Activated naive CD8-positive, alpha-beta T cell treated with anti-CD3 and anti-CD28 coated beads, Interleukin-2, amount 50 U/mL, for 24 hours (primary cell): ENCODE results near the gene SHTN1.

Experiments
- ATAC-seq: fragments of 150-1000 bp; cut with Tn5 transposase; one replicate; pipeline ENCODE4 v1.10.0; 2021
- DNase-seq: peaks from one replicate; pipeline ENCODE4 v3.0.0; 2021
- H3K27ac Mint-ChIP-seq: one replicate; pipeline ENCODE4 v1.8.0; 2021; ENCODE audit warnings: mild to moderate bottlenecking, mixed read lengths
- H3K27me3 Mint-ChIP-seq: one replicate; pipeline ENCODE4 v1.8.0; 2021; ENCODE audit warnings: mixed read lengths
- H3K36me3 Mint-ChIP-seq: one replicate; pipeline ENCODE4 v1.8.0; 2021; ENCODE audit warnings: low read depth, mixed read lengths
- H3K4me1 Mint-ChIP-seq: one replicate; pipeline ENCODE4 v1.8.0; 2021; ENCODE audit warnings: mixed read lengths
- H3K4me3 Mint-ChIP-seq: one replicate; pipeline ENCODE4 v1.8.0; 2021; ENCODE audit warnings: mild to moderate bottlenecking, moderate library complexity, mixed read lengths
- H3K9me3 Mint-ChIP-seq: one replicate; pipeline ENCODE4 v1.8.0; 2021; ENCODE audit warnings: mixed read lengths

The SHTN1 gene

DNA sequence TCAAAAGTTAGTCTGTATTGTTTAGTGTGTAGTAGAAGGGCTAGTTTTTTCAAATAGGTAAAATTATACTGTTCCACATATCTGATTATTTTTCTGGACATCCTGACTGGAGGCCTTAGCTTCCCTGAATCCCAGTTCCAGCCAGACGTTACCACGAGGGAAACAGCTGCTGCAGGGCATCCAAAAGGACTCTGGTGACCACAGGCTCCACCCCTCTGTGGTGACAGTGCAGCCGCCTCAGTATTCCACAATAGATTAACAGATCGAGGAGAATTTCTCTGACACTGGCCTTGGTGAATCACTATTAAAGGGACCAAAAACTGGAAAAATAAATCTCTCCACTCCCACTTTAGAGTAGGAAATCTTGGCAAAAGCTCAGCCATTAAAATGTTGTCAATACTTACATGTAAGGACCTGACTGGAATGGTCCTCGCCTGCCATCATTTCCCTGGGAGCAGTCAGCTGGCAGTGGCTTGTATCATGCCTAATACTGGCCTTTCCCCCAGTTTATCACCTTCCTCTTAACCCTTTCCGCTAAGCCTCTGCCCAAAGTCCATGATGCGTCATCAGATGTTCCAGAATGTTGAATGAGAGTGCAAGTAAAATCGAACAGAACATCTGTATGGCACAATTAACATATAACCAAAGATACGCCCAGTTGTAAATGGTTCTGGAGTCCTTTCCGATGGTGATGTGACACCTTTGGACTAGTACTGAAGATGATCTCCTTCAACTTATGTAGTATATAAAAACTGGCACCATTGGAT is 124.1 kb downstream of the SHTN1 start:
- Mint-ChIP-seq H3K27me3 (peaks cover 11% of the 10 kb centered on the region), H3K4me1 (no peaks in the 10 kb centered on the region), H3K4me3 (no peak overlapping the region), H3K36me3 (no peaks in the 10 kb centered on the region), H3K9me3 (no peaks in the 10 kb centered on the region), H3K27ac (no peak overlapping the region)
- DNase-seq (no peak), ATAC-seq (no peak)

DNA sequence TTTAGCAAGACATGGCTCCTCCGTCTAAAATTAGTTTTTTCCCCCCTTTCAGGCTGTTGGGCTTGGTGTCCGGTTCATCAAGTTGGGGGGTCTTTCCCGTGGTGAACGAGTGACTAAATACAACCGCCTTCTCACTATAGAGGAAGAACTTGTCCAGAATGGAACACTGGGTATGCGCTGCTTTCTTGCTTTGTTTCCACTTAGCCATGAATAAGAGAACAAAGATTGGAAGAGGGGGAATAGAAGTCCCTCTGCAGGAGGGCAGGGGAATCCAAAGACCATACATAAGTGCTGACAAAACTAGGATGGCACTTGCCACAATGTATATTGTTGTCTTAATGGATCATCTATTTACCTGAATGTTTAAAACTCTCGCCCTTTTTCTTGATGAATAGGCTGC is 125.2 kb downstream of the SHTN1 start:
- peaks cover 11% of the 10 kb centered on the region for H3K27me3 Mint-ChIP-seq
- ATAC-seq = no peak
- H3K36me3 Mint-ChIP-seq = no peaks in the 10 kb centered on the region

DNA sequence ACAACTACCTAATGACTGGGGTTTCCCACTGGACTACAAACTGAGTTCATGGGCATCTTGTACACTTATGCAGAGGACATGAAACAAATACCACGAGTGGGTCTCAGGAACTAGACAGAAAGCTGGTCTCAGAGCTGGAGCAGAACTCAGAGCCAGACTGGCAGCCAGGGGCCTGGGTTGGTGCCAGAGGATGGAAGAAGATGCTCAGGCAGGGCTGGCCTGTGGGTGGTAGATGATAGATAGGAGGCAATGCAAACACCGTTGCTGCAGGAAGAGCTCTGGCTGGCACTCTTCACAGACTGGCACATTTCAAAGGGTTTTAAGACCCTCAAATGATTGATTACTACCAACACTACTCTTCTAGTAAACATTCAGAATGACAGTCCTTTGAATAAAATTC is 126.9 kb downstream of the SHTN1 start:
- ATAC-seq = no peak
- Mint-ChIP-seq H3K4me3 (no peak overlapping the region), H3K4me1 (no peaks in the 10 kb centered on the region), H3K9me3 (no peaks in the 10 kb centered on the region), H3K27me3 (peaks cover 11% of the 10 kb centered on the region), H3K36me3 (no peaks in the 10 kb centered on the region), H3K27ac (no peak overlapping the region)
- no peak for DNase-seq

More for the DNA sequence above, 125.2 kb downstream of the SHTN1 start:
- no peak for DNase-seq
- H3K4me1 Mint-ChIP-seq = no peaks in the 10 kb centered on the region
- no peak overlapping the region for H3K27ac Mint-ChIP-seq
- H3K4me3 Mint-ChIP-seq = no peak overlapping the region
- no peaks in the 10 kb centered on the region for H3K9me3 Mint-ChIP-seq

DNA sequence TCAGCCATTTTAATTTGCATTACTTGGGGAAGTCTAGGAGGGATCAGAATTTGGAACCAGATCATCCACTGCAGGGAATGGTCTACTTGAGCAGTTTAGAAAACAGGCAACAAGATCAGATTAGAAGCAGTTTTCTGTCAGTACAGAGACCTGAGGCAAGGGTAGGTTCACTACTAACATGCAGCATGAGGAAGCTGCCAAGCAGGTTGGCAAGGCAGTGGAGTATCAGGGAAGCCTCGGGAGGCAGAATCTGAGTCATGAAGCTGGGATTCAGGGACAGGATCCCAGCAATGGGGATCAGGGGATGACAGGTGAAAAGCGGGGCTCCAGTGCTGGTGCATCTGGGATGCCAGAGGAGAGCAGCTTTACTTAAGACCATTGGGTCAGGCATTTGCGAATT is 127.6 kb downstream of the SHTN1 start:
- H3K4me1 Mint-ChIP-seq = no peaks in the 10 kb centered on the region
- H3K27me3 Mint-ChIP-seq = peaks cover 10% of the 10 kb centered on the region
- no peak overlapping the region for H3K4me3 Mint-ChIP-seq
- no peak overlapping the region for H3K27ac Mint-ChIP-seq
- no peaks in the 10 kb centered on the region for H3K36me3 Mint-ChIP-seq
- ATAC-seq = no peak
- no peak for DNase-seq
- H3K9me3 Mint-ChIP-seq = peaks cover 2% of the 10 kb centered on the region

DNA sequence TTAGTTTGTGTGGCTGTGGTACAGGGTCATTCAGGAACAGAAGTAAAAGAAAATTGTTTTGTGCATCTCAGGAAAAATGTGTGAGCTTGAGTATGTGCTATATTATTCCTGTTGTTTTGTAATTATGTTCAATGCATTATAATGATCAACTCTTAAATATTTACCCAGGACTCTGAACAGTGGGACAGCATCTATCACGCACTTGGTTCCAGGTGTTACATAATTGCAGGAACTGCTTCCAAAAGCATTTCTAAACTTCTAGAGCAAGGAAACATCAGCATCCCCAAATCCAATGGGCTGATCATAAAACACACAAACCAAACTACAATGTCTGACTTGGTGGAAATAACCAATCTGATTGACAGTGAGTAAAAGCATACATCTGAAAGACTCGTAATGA is 129.1 kb downstream of the SHTN1 start:
- Mint-ChIP-seq H3K27me3 (peaks cover 8% of the 10 kb centered on the region), H3K4me1 (no peaks in the 10 kb centered on the region), H3K27ac (no peak overlapping the region), H3K36me3 (no peaks in the 10 kb centered on the region), H3K9me3 (peaks cover 6% of the 10 kb centered on the region), H3K4me3 (no peak overlapping the region)
- ATAC-seq = no peak
- no peak for DNase-seq

DNA sequence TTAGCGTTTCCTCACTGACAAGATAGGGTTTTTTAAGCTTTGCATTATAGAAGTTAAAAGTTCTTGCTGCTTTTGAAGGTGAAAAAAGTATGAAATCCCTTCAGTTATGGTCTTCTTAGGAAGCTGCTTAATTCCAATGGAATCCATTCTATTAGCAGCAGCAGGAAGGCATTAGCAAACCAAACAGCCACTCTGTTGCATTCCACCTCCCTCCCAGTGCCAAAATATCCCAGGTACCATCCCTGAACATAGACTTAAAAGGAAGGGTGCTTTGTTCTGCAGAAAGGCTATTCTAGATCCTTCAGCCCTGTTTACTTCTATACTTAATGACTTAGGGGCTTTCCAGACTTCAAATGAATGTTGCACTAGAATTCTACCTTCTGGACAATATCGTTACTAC is 131.9 kb downstream of the SHTN1 start:
- Mint-ChIP-seq H3K27me3 (peaks cover 5% of the 10 kb centered on the region), H3K27ac (no peak overlapping the region), H3K4me3 (no peak overlapping the region), H3K9me3 (peaks cover 6% of the 10 kb centered on the region), H3K4me1 (no peaks in the 10 kb centered on the region), H3K36me3 (no peaks in the 10 kb centered on the region)
- DNase-seq (no peak), ATAC-seq (no peak)

DNA sequence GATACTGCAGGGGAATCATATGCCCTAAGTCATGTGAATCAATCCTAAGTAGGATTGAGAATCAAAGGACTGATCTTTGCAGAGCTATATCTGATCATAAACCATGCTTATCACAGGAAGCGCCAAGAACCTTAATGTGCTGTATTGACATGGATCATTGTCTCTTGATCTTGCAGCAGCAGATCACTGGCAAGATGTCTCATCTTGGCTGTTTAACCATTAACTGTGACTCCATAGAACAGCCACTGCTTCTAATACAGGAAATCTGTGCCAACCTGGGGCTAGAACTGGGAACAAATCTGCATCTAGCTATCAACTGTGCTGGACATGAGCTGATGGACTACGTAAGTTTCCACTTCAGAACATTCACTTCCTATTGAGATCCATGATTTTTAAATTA is 134.0 kb downstream of the SHTN1 start:
- Mint-ChIP-seq H3K4me1 (no peaks in the 10 kb centered on the region), H3K4me3 (no peak overlapping the region), H3K27me3 (peaks cover 5% of the 10 kb centered on the region), H3K9me3 (peaks cover 6% of the 10 kb centered on the region), H3K36me3 (no peaks in the 10 kb centered on the region), H3K27ac (no peak overlapping the region)
- no peak for ATAC-seq
- no peak for DNase-seq

DNA sequence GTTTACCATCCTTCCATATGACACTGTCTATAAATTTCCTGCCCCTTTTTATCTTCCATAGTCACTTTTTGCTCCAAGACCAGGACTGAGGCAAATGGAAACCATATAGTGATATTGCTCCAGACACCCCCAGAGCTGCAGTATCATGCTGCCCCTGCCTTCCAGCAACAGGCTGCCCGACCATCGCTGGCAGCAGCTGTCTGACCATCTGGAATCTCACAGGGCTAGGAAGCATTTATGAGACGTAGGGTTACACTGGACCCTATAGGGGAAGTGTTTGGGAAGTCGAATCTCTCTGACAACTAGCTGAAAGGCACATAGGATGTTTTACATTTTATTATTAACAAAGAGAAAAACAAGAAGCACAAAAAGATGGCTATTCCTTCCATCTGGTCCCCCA is 136.3 kb downstream of the SHTN1 start:
- H3K27ac Mint-ChIP-seq = no peak overlapping the region
- H3K27me3 Mint-ChIP-seq = peaks cover 5% of the 10 kb centered on the region
- H3K36me3 Mint-ChIP-seq = no peaks in the 10 kb centered on the region
- no peak for DNase-seq
- H3K4me3 Mint-ChIP-seq = no peak overlapping the region
- H3K9me3 Mint-ChIP-seq = peaks cover 6% of the 10 kb centered on the region
- ATAC-seq = no peak
- H3K4me1 Mint-ChIP-seq = no peaks in the 10 kb centered on the region

DNA sequence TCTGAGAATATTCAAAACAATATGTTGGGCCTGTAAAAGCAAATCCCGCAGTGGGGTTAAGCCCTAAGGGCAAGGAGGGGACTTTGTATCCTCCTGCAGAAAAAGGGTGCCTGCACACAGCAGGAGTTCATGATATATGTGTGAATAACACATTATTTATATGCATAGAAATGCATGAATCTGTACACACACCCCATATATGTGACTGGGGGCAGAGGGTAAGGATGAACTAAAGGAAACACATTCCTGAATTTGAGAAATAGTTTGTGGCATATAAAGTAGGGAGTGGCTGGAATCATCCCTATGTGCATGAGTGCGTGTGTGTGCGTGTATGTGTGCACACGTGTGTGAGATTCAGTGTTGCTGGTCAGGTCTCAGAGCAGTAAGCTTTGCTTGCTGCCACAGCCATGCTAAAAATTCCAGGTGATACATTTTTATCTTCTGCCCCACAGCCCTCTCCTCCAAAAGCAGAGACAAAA is 136.8 kb downstream of the SHTN1 start:
- Mint-ChIP-seq H3K9me3 (peaks cover 6% of the 10 kb centered on the region), H3K4me1 (no peaks in the 10 kb centered on the region), H3K27ac (no peak overlapping the region), H3K4me3 (no peak overlapping the region), H3K36me3 (no peaks in the 10 kb centered on the region), H3K27me3 (peaks cover 5% of the 10 kb centered on the region)
- DNase-seq (no peak), ATAC-seq (no peak)

DNA sequence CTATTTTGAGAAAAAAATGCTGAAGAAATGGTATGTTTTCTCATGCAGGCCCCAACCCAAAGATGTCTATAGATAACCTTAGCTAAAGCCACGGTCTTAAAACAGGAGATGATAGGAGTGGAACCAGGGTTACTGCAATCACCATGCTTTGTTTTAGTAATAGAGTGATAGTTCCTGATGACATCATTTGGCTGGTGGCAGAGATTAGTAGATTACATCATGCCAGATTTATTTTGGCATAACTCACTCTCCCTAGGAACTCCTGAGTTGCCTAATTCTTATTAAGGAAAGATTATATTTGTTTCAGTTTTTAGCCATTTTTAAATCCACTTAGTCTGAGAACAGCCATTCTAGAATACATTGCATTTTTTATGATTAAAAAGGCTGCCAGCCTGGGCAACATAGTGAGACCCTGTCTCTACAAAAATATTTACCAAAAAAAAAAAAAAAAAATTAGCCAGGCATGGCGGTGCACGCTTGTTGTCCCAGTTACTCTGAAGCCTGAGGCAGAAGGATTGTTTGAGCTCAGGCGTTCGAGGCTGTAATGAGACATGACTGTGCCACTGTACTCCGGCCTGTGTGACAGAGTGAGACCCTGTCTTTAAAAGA is 137.9 kb downstream of the SHTN1 start:
- no peak overlapping the region for H3K4me3 Mint-ChIP-seq

DNA sequence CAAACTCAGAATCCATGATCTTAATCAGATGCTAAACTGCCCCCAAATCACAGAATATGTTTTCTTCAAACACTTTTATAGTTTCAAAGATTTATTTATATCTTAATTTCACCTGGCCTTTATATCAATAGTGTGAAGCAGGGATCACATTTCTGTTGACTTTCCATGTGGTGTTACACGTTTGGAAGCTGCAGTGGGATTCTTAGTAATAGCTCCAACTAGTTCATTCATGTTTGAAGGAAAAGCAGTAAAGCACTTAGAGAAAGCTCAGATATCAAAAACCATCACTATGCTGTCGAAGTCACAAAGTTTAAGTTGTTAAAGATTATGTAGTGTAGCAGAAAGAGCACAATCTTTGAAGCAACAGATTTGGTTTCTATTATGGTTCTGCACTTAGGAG is 138.9 kb downstream of the SHTN1 start:
- Mint-ChIP-seq H3K9me3 (no peaks in the 10 kb centered on the region), H3K36me3 (no peaks in the 10 kb centered on the region), H3K4me3 (no peak overlapping the region), H3K27ac (no peak overlapping the region), H3K4me1 (no peaks in the 10 kb centered on the region), H3K27me3 (no peaks in the 10 kb centered on the region)
- ATAC-seq (no peak), DNase-seq (no peak)

More for the DNA sequence above, 137.9 kb downstream of the SHTN1 start:
- Mint-ChIP-seq H3K4me1 (no peaks in the 10 kb centered on the region), H3K27ac (no peak overlapping the region), H3K9me3 (peaks cover under 1% of the 10 kb centered on the region), H3K36me3 (no peaks in the 10 kb centered on the region), H3K27me3 (peaks cover 1% of the 10 kb centered on the region)
- ATAC-seq (no peak), DNase-seq (no peak)

DNA sequence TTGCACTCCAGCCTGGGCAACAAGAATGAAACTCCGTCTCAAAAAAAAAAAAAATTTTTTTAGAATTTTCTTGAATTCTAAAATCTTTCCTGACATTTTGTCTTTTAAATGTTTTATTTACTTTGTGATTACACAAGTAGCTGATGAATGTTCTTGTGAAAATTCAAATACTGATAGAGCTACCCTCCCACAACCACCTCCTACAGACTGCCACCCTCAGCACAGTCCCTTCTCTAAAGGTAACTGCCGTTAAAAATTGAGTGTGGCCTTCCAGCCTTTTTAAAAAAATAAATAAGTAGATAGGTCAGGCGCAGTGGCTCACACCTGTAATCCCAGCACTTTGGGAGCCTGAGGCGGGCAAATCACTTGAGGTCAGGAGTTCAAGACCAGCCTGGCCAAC is 140.6 kb downstream of the SHTN1 start:
- Mint-ChIP-seq H3K4me1 (no peaks in the 10 kb centered on the region), H3K27ac (no peak overlapping the region), H3K36me3 (no peaks in the 10 kb centered on the region), H3K27me3 (peaks cover 4% of the 10 kb centered on the region), H3K9me3 (peaks cover 8% of the 10 kb centered on the region), H3K4me3 (no peak overlapping the region)
- ATAC-seq = no peak
- DNase-seq = no peak

DNA sequence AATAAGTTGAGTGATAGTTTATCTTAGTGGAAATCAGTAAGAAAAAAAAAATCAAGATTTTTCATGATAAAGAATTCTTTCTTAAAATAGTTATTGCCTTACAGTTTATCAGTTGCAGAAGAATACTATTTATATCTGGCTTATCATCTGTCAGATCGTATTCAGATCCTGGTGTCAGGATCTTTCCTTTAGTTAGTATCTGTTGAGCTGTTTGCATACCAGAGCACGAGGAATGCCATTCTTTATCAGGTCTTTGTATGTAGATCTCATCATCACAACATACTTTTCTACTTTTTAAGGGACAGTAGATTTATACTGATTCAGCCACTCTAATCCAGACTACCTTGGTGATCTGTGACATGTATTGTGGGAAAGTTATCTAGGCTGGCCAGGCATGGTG is 143.2 kb downstream of the SHTN1 start:
- no peak overlapping the region for H3K27ac Mint-ChIP-seq
- ATAC-seq (no peak), DNase-seq (no peak)
- no peak overlapping the region for H3K4me3 Mint-ChIP-seq
- peaks cover 7% of the 10 kb centered on the region for H3K27me3 Mint-ChIP-seq
- H3K9me3 Mint-ChIP-seq = peaks cover 16% of the 10 kb centered on the region
- no peaks in the 10 kb centered on the region for H3K36me3 Mint-ChIP-seq
- H3K4me1 Mint-ChIP-seq = no peaks in the 10 kb centered on the region

DNA sequence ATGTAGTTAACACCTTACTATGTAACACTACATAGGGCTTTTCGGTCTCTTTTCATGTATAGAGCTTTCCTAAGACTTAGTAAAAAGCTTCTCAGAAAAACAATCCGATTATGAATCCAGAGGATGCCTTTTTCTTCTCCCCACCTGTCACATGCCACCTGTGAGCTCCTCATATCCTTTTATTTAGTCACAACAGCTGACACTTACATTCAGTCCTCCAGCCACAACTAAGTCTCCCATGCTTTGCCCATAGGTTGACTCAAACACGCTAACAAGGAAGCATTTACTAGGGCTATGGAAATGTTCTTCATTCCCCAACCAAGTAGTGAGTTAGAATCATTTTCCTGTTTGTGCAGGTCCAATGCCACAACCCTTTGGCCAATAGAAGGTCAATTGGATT is 147.8 kb downstream of the SHTN1 start:
- H3K9me3 Mint-ChIP-seq = peaks cover 18% of the 10 kb centered on the region
- ATAC-seq (no peak), DNase-seq (no peak)
- H3K27me3 Mint-ChIP-seq = peaks cover 10% of the 10 kb centered on the region
- no peak overlapping the region for H3K4me3 Mint-ChIP-seq
- H3K36me3 Mint-ChIP-seq = no peaks in the 10 kb centered on the region
- no peak overlapping the region for H3K27ac Mint-ChIP-seq
- no peaks in the 10 kb centered on the region for H3K4me1 Mint-ChIP-seq

DNA sequence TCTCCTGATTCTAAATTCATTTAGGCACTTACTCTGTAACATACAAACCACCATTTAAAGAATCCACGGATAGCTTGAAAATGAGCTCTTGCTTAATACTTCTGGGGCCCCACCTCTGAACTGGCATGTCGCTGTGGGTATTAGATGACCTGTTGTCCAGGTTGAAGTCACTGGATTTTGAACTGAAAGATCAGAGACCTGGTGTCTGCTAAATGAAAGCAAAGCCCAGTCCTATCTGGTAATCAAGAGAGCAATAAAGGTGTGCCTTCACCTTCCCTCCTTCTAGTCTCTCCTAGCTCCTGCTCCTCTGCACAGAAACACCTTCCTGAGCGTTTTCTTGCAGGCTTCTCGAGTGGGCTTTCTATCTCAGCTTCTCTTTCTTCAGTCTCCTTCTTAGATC is 151.3 kb downstream of the SHTN1 start:
- DNase-seq = no peak
- Mint-ChIP-seq H3K4me3 (no peak overlapping the region), H3K9me3 (peaks cover 10% of the 10 kb centered on the region), H3K36me3 (no peaks in the 10 kb centered on the region), H3K27me3 (peaks cover 33% of the 10 kb centered on the region), H3K4me1 (no peaks in the 10 kb centered on the region), H3K27ac (no peak overlapping the region)
- ATAC-seq = no peak
